H9 (cell line): ENCODE results near the gene ACOXL. TPM values are rescaled to one million over a fixed set of nuclear protein-coding genes. Genes with fewer than 3 reads are reported as not detected.

Experiments
- DNase-seq: peaks from one replicate; pipeline ENCODE4 v3.0.0-alpha.2; 2017
- H2AFZ ChIP-seq: one replicate; pipeline ENCODE4 v1.6.1; 2013; ENCODE audit warnings: mild to moderate bottlenecking, low read length, control low read depth, moderate library complexity
- H2AK5ac ChIP-seq: 2 replicates; pipeline ENCODE4 v1.6.1; 2013; ENCODE audit warnings: low read length, control low read depth, mixed read lengths; ENCODE audit not compliant: insufficient read length
- H2BK120ac ChIP-seq: one replicate; pipeline ENCODE4 v1.6.1; 2013; ENCODE audit warnings: low read depth, mild to moderate bottlenecking, low read length, control low read depth, inconsistent platforms; ENCODE audit not compliant: poor library complexity, severe bottlenecking
- H2BK12ac ChIP-seq: 2 replicates; pipeline ENCODE4 v1.6.1; 2013; ENCODE audit warnings: low read length, control low read depth, mixed read lengths, low read depth; ENCODE audit not compliant: insufficient read length
- H2BK15ac ChIP-seq: 2 replicates; pipeline ENCODE4 v1.6.1; 2013; ENCODE audit warnings: low read depth, low read length, control low read depth
- H2BK20ac ChIP-seq: one replicate; pipeline ENCODE4 v1.6.1; 2013; ENCODE audit warnings: low read depth, mild to moderate bottlenecking, low read length, control low read depth, inconsistent platforms; ENCODE audit not compliant: poor library complexity, severe bottlenecking
- H2BK5ac ChIP-seq: 2 replicates; pipeline ENCODE4 v1.6.1; 2013; ENCODE audit warnings: low read length, control low read depth, mixed read lengths; ENCODE audit not compliant: insufficient read length
- H3K14ac ChIP-seq: 2 replicates; pipeline ENCODE4 v1.6.1; 2013; ENCODE audit warnings: low read length, control low read depth; ENCODE audit not compliant: insufficient read depth
- H3K18ac ChIP-seq: 2 replicates; pipeline ENCODE4 v1.6.1; 2013; ENCODE audit warnings: low read depth, mild to moderate bottlenecking, mixed read lengths, low read length, control low read depth; ENCODE audit not compliant: insufficient read length
- H3K23ac ChIP-seq: 2 replicates; pipeline ENCODE4 v1.6.1; 2013; ENCODE audit warnings: low read length, control low read depth, mixed read lengths, low read depth; ENCODE audit not compliant: insufficient read length
- H3K23me2 ChIP-seq: 2 replicates; pipeline ENCODE4 v1.6.1; 2013; ENCODE audit warnings: low read depth, mild to moderate bottlenecking, mixed read lengths, low read length, control low read depth; ENCODE audit not compliant: insufficient read length, poor library complexity, severe bottlenecking
- H3K27ac ChIP-seq: 2 replicates; pipeline ENCODE4 v1.5.1; 2013; ENCODE audit warnings: low read length, control low read depth, mixed read lengths, low read depth; ENCODE audit not compliant: insufficient read length
- H3K27me3 ChIP-seq: 2 replicates; pipeline ENCODE4 v1.6.1; 2013; ENCODE audit warnings: low read length, control low read depth, inconsistent platforms; ENCODE audit not compliant: insufficient read depth
- H3K4ac ChIP-seq: 2 replicates; pipeline ENCODE4 v1.6.1; 2013; ENCODE audit warnings: low read depth, mild to moderate bottlenecking, control low read depth, inconsistent platforms, low read length, moderate library complexity
- H3K4me1 ChIP-seq: 2 replicates; pipeline ENCODE4 v1.6.1; 2013; ENCODE audit warnings: low read length, control low read depth, inconsistent platforms; ENCODE audit not compliant: insufficient read depth
- H3K4me2 ChIP-seq: 2 replicates; pipeline ENCODE4 v1.6.1; 2013; ENCODE audit warnings: low read length, control low read depth, mixed read lengths; ENCODE audit not compliant: insufficient read length, insufficient read depth
- H3K56ac ChIP-seq: 2 replicates; pipeline ENCODE4 v1.6.1; 2013; ENCODE audit warnings: low read depth, mild to moderate bottlenecking, mixed read lengths, low read length, control low read depth; ENCODE audit not compliant: insufficient read length
- H3K79me1 ChIP-seq: 2 replicates; pipeline ENCODE4 v1.6.1; 2013; ENCODE audit warnings: low read depth, mild to moderate bottlenecking, moderate library complexity, low read length, control low read depth, inconsistent platforms; ENCODE audit not compliant: insufficient read depth, poor library complexity, severe bottlenecking
- H3K79me2 ChIP-seq: 2 replicates; pipeline ENCODE4 v1.6.1; 2013; ENCODE audit warnings: low read length, control low read depth, inconsistent platforms; ENCODE audit not compliant: insufficient read depth
- H3K9ac ChIP-seq: 2 replicates; pipeline ENCODE4 v1.6.1; 2013; ENCODE audit warnings: low read length, control low read depth, mixed read lengths; ENCODE audit not compliant: insufficient read length; ENCODE audit errors: extremely low read depth
- H3K9me3 ChIP-seq: one replicate; pipeline ENCODE4 v1.6.1; 2013; ENCODE audit warnings: low read depth, low read length, inconsistent platforms; ENCODE audit not compliant: control insufficient read depth
- H3T11ph ChIP-seq: one replicate; pipeline ENCODE4 v1.6.1; 2013; ENCODE audit warnings: mild to moderate bottlenecking, low read length, control low read depth, inconsistent platforms
- H4K20me1 ChIP-seq: one replicate; pipeline ENCODE4 v1.6.1; 2013; ENCODE audit not compliant: control insufficient read depth, insufficient read length, insufficient read depth
- H4K5ac ChIP-seq: 2 replicates; pipeline ENCODE4 v1.6.1; 2013; ENCODE audit warnings: low read depth, mild to moderate bottlenecking, mixed read lengths, low read length, control low read depth; ENCODE audit not compliant: insufficient read length
- H4K8ac ChIP-seq: replicated peaks from 2 replicates; pipeline ENCODE4 v1.6.1; 2013; ENCODE audit warnings: low read length, control low read depth, mixed read lengths, low read depth; ENCODE audit not compliant: insufficient read length
- H4K91ac ChIP-seq: 2 replicates; pipeline ENCODE4 v1.6.1; 2013; ENCODE audit warnings: low read depth, mild to moderate bottlenecking, moderate library complexity, mixed read lengths, low read length, control low read depth; ENCODE audit not compliant: insufficient read length
- H3K27ac Mint-ChIP-seq, 3 experiments: 2 replicates in 2 of 3; 3 replicates in 1 of 3; pipeline ENCODE4 v1.8.0; 2020 to 2021; ENCODE audit warnings: mixed read lengths in 3 of 3, mild to moderate bottlenecking in 1 of 3, moderate library complexity in 1 of 3
- H3K27me3 Mint-ChIP-seq: 2 replicates; pipeline ENCODE4 v1.8.0; 2021; ENCODE audit warnings: low read depth, mild to moderate bottlenecking, moderate library complexity, mixed read lengths
- H3K36me3 Mint-ChIP-seq, 3 experiments: 2 replicates in 2 of 3; 3 replicates in 1 of 3; pipeline ENCODE4 v1.8.0; 2020 to 2021; ENCODE audit warnings: low read depth in 3 of 3, mixed read lengths in 3 of 3; ENCODE audit not compliant: insufficient read depth in 1 of 3
- H3K4me1 Mint-ChIP-seq, 2 experiments: 2 replicates each; pipeline ENCODE4 v1.8.0; 2020; ENCODE audit warnings: mixed read lengths in 2 of 2
- H3K4me3 Mint-ChIP-seq, 2 experiments: 2 replicates in 1 of 2; 3 replicates in 1 of 2; pipeline ENCODE4 v1.8.0; 2020 to 2021; ENCODE audit warnings: mild to moderate bottlenecking in 2 of 2, mixed read lengths in 2 of 2, moderate library complexity in 1 of 2
- H3K9me3 Mint-ChIP-seq, 2 experiments: 2 replicates in 1 of 2; 3 replicates in 1 of 2; pipeline ENCODE4 v1.8.0; 2020; ENCODE audit warnings: mild to moderate bottlenecking in 2 of 2, mixed read lengths in 2 of 2, moderate library complexity in 1 of 2
- CTCF ChIP-seq: fragments of 200-600 bp; sonication (generic); conservative IDR thresholded peaks from 3 replicates; pipeline ENCODE4 v1.8.0; 2021; ENCODE audit warnings: antibody characterized with exemption, mild to moderate bottlenecking
- WGBS: extraction: QIAGEN DNeasy Blood & Tissue Kit; methylation state at CpG from one replicate; pipeline ENCODE4 v1.1.7; 2013; ENCODE audit warnings: missing lambda C conversion rate, low lambda C conversion rate, mixed read lengths; ENCODE audit not compliant: insufficient read length; ENCODE audit errors: extremely low coverage; 5-methylcytosine and 5-hydroxymethylcytosine counted together
- total RNA-seq: library from RNA; stranded (reverse); gene quantifications from 2 replicates; pipeline ENCODE4 v1.2.1, GENCODE V29; 2021

The ACOXL gene
- total RNA-seq, 1 experiment from 2014 or later = 37.6 TPM

- Mint-ChIP-seq H3K27me3 (no peaks in the 10 kb centered on the region), H3K4me3 (no peak overlapping the region), H3K27ac (no peak overlapping the region), H3K36me3 (peaks cover 39 to 66% (median 45%) of the 10 kb centered on the region in 3 experiments), H3K4me1 (peaks cover 33 to 34% of the 10 kb centered on the region in 2 experiments), H3K9me3 (peaks cover 27 to 33% of the 10 kb centered on the region in 2 experiments)
- Histone ChIP-seq H4K20me1 (no peaks in the 10 kb centered on the region), H3K18ac (no peak overlapping the region), H4K91ac (no peak overlapping the region), H2AFZ (no peak overlapping the region), H3K79me1 (peaks cover under 1% of the 10 kb centered on the region), H3K27ac (no peak overlapping the region), H3K4me1 (peaks cover 5% of the 10 kb centered on the region; the same call in 1 of the 2 replicates), H3K9ac (no peak overlapping the region), H3K4ac (no peak overlapping the region), H2BK15ac (no peak overlapping the region), H3K9me3 (no peaks in the 10 kb centered on the region), H3T11ph (no peak overlapping the region), H3K23me2 (no peaks in the 10 kb centered on the region), H3K27me3 (no peaks in the 10 kb centered on the region), H3K23ac (no peak overlapping the region), H4K8ac (no peak overlapping the region), H3K4me2 (no peak overlapping the region), H3K14ac (no peak overlapping the region), H4K5ac (no peak overlapping the region), H3K79me2 (peaks cover 2% of the 10 kb centered on the region; the same call in 1 of the 2 replicates), H3K56ac (no peak overlapping the region), H2BK20ac (no peak overlapping the region), H2BK12ac (no peak overlapping the region), H2BK120ac (no peak overlapping the region), H2BK5ac (no peak overlapping the region), H2AK5ac (no peak overlapping the region)
- DNase-seq = no peak
- no peak for TF ChIP-seq CTCF
- no CpG with 5 or more reads among the region's 1 CpG for WGBS
These were observed 32.6 kb downstream of the ACOXL start for GRCh38 chr2:110764931-110765330.
